Spinal cord (tissue), 10 donors: ENCODE results near the gene GLRX. TPM values are rescaled to one million over a fixed set of nuclear protein-coding genes. Genes with fewer than 3 reads are reported as not detected.
A peak's percentile ranks its signal among the peaks of the same experiment; 100 is the strongest.
"Not testable (repeated sequence)": the region's sequence is repeated elsewhere in the genome, so short reads cannot be mapped to it uniquely, and the experiment has no call there.

Experiments
- DNase-seq, 6 donors: peaks; one replicate each; pipeline versions ENCODE4 v3.0.0 to v3.0.0-alpha.2; 2013 to 2015; ENCODE audit warnings: low spot score in 6 of 6, low read depth in 4 of 6
- H3K27ac ChIP-seq: one replicate; pipeline ENCODE4 v1.5.1; 2013; ENCODE audit warnings: low read depth, low read length, control low read depth
- H3K27me3 ChIP-seq: one replicate; pipeline ENCODE4 v1.6.1; 2013; ENCODE audit warnings: low read length; ENCODE audit not compliant: control insufficient read depth, insufficient read depth
- H3K36me3 ChIP-seq: one replicate; pipeline ENCODE4 v1.6.1; 2013; ENCODE audit warnings: low read length; ENCODE audit not compliant: control insufficient read depth, insufficient read depth
- H3K4me1 ChIP-seq: one replicate; pipeline ENCODE4 v1.6.1; 2013; ENCODE audit warnings: low read length; ENCODE audit not compliant: control insufficient read depth, insufficient read depth
- H3K4me3 ChIP-seq: one replicate; pipeline ENCODE4 v1.5.1; 2013; ENCODE audit warnings: low read depth, low read length, control low read depth
- H3K9me3 ChIP-seq: one replicate; pipeline ENCODE4 v1.6.1; 2013; ENCODE audit warnings: low read length; ENCODE audit not compliant: control insufficient read depth, insufficient read depth
- WGBS: methylation state at CpG from one replicate; pipeline ENCODE4 v1.1.5; 2013; ENCODE audit warnings: missing lambda C conversion rate; ENCODE audit not compliant: insufficient coverage; 5-methylcytosine and 5-hydroxymethylcytosine counted together
- polyA plus RNA-seq, 2 donors: library from polyadenylated mRNA; unstranded; fragments of 120-200 nt; gene quantifications; one replicate each; pipeline ENCODE4 v1.2.1, GENCODE V29; 2013; ENCODE audit not compliant: insufficient read length in 2 of 2
- total RNA-seq, 2 donors: library from RNA; depleted of rRNA in 1 of 2; stranded (reverse); fragments of 120-200 nt in 1 of 2; fragments of >200 nt in 1 of 2; gene quantifications; one replicate each; pipeline versions ENCODE4 v1.2.3 to v1.2.4, GENCODE V29; 2013 to 2014
- donor health status: healthy.

The GLRX gene
- total and polyA plus RNA-seq, 4 donors: 8.4 to 37.4 (median 21.8) TPM

DNA sequence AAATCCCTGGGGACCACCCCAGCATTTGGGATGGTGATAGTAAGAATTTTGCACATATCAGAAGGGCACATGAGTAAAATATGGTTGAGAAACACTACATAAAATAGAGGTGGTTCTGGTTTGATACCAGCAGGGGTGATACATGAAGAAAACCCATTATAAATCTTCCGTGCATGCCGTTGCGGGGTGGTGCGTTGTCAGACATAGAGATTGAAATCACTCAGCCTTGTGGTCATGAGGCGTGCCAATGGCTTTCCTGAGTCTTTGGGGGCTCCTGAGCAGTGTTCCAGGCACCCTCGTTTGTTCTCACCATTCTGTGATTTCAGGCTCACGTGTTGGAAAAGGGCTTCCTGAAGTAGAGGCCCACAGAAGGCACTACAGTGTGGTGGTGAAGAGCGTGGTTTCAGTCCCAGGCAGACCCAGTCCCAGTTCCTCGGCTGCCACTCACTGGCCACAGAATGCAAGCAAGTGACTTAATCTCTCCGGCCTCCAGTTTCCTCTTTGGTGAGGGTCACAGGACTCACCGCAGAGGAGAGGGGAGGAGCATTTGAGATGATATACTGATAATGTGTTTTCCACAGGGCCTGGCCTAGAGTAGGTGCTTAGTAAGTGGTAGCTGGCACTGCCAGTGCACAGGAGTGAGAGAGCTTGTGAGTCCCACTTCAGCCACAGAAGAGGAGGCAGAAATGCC, 20.5 kb upstream of the GLRX start:
- Histone ChIP-seq H3K27ac (no peak overlapping the region), H3K4me3 (no peak overlapping the region), H3K9me3 (no peaks in the 10 kb centered on the region), H3K4me1 (no peaks in the 10 kb centered on the region), H3K27me3 (no peaks in the 10 kb centered on the region), H3K36me3 (no peaks in the 10 kb centered on the region)
- no peak for DNase-seq
- 81% methylated on average over 11 of the region's 11 CpGs for WGBS

DNA sequence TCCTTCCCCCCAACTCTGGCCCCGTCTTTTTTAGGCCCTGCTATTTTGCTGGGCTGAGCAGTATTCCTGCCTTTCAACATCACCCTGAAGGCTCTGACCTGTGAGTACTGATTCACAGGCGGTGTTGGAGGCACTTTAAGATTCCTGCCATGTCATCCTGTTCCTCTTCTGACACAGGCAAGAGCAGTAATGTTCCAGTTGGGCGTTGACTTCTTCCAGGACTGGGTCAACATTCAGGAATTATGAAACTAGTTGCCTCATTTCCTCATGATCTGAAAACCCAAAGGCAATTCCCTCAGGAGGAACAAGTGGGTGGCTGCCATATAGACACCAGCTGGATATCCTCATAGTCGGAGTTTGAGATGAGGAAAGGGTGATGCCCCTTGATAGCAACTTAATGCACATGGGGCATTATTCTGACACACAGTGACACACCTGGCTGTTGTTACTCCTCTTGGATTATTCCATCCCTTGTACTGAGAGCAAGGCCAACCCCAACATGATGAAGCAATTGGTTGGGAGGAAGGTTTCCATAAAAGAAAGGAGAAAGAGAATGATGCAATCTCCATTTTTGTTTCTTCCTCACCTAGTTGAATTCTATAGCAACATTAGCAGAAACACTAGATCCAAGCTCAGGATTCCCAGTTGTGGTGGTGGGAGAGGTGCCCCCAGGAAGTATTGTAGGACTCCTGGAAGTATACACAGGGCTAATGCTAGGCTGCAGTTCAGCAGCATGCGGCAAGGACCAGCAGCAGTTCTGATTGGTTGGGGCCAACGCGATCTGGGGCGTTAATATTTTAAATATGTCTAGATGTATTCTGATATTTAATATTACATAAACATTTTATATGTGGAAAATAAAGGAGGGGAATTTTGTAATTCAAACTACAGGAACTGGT, 19.6 kb upstream of the GLRX start:
- Histone ChIP-seq H3K27ac (no peak overlapping the region), H3K4me3 (no peak overlapping the region), H3K9me3 (no peaks in the 10 kb centered on the region), H3K36me3 (no peaks in the 10 kb centered on the region), H3K27me3 (no peaks in the 10 kb centered on the region), H3K4me1 (no peaks in the 10 kb centered on the region)
- 91% methylated on average over 4 of the region's 8 CpGs for WGBS
- no peak for DNase-seq

DNA sequence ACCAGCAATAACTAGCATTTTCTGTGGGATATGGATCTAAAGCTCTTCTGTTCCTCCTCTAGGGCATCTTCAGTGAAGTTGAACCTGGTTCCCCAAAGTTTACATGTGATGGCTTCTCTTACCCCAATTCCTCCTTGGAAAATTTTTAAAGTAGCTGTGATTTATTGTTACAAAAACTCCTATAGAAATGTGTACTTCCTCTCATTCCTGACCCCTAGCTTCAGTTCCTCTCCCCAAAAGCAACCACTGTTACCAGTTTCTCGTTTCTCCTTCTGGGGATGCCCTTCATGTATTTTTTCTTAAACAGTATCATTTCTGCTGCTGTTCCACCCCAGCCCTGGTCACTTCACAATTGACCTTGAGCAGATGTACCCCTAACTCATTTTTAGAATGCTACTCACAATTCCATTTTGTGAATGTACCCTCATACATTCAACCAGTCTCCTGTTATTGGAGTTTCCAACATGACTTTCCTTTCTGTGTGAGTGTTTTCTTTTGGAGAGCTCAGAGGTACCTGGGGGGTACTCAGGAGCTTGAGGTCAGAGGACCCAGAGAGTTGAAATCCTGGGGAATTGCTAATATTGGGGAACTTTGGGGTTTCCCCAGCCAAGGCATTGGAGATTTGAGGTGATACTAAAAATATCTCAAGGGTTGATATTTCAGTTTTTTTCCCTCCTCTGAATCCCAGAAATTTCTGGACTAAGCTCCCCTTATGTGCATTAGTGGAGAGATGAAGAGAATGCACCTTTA, 18.6 kb upstream of the GLRX start:
- WGBS: 73% methylated on average over 1 of the region's 1 CpG
- H3K36me3 ChIP-seq: no peaks in the 10 kb centered on the region
- H3K9me3 ChIP-seq: no peaks in the 10 kb centered on the region
- no peaks in the 10 kb centered on the region for H3K27me3 ChIP-seq
- no peak overlapping the region for H3K4me3 ChIP-seq
- no peak for DNase-seq
- H3K4me1 ChIP-seq: no peaks in the 10 kb centered on the region
- no peak overlapping the region for H3K27ac ChIP-seq

DNA sequence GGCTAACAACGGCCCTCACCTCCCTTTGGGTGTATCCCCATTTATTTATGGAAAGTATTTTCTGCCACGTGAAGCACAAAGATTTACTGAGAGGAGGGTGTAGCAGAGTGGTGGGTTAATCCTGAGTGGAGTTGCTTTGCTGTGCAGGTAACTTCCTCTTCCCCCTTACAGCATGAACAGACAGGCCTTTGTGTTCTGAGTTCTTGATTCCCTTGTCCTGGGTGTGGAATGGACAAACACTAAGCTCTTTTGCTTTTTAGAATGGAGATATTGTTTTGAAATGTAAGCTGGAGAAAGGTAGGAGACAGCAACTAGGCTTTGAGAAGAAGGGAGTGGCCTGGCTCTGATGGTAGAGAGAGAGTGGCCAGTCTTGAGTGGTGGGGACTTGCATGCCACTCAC, 17.1 kb upstream of the GLRX start:
- Histone ChIP-seq H3K36me3 (no peaks in the 10 kb centered on the region), H3K27me3 (peaks cover 2% of the 10 kb centered on the region)
- no CpG with 5 or more reads among the region's 2 CpGs for WGBS

DNA sequence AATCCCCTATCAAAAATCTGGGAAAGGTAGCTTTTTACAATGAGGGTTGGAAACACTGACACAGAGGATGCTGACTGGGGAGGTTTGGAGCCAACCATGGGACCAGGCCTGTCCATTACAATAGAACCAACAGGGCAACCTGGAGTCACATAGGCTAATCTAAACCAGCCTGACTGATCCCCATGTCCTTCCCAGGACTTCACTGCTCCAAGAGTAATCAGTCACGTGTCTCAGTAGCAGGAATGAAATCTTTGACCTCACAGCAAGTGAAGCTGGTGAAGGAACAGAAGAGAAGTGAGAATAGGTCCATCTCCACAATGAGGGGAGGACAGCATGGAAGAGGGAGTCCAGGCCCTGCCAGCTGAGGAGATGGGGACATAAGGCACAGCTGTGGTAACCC, 16.0 kb upstream of the GLRX start:
- Histone ChIP-seq H3K9me3 (no peaks in the 10 kb centered on the region), H3K27me3 (peaks cover 2% of the 10 kb centered on the region), H3K4me3 (no peak overlapping the region), H3K36me3 (no peaks in the 10 kb centered on the region), H3K27ac (no peak overlapping the region), H3K4me1 (peaks cover 5% of the 10 kb centered on the region)
- WGBS: 57% methylated on average over 1 of the region's 1 CpG
- DNase-seq: no peak

More for the DNA sequence above, 17.1 kb upstream of the GLRX start:
- Histone ChIP-seq H3K9me3 (no peaks in the 10 kb centered on the region), H3K4me3 (no peak overlapping the region), H3K4me1 (peaks cover 4% of the 10 kb centered on the region), H3K27ac (no peak overlapping the region)
- no peak for DNase-seq

DNA sequence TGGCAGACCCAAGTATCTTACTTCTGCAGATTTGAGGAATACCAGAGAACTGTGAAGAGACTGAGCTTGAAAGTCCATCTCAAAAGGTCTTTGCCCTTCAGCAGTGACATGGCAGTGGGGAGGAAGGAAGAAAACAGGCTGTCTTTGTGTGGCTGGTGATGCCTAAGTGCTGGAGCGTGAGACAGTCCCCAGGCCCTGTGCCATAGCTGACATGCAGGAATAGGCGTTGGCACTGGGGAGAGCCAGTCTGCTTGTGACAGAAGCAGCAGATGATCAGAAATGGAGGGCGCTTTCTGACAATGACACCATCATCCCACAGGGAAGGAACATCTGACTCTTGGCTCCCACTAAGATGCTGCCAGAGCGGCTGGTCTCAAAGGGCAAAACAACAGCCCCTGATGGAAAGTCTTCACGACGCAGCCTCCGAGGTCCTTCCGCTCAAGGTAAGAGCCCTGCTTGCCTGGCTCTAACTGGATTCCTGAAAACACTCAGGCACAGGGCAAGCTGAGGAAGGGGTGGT, 15.5 kb upstream of the GLRX start:
- Histone ChIP-seq H3K4me3 (no peak overlapping the region), H3K27me3 (peaks cover 2% of the 10 kb centered on the region), H3K27ac (no peak overlapping the region), H3K36me3 (no peaks in the 10 kb centered on the region), H3K9me3 (no peaks in the 10 kb centered on the region), H3K4me1 (peaks cover 5% of the 10 kb centered on the region)
- DNase-seq: peak in 1 of 6 donors; percentile 47
- WGBS: 90% methylated on average over 8 of the region's 8 CpGs

DNA sequence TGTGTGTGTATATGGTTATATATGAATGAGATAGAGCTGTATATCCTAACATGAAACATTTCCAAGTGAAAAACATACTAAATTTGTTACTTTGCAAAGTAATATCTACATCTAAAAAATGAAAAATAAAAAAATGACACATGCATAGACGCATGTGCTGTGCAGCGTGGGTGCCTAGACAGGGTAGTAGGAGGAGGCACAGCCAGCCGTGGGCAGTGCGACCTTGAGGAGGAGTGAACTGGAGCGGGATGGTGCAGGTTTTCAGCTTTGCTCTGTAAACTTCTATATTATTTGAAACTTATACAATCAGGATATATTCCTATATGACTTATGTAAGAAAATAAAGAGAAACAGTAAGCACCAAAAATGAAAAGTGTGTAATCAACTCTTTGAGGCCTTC, 15.0 kb upstream of the GLRX start:
- no peak overlapping the region for H3K4me3 ChIP-seq
- peaks cover 5% of the 10 kb centered on the region for H3K4me1 ChIP-seq
- H3K27me3 ChIP-seq: peaks cover 2% of the 10 kb centered on the region
- WGBS: no CpG with 5 or more reads among the region's 5 CpGs
- DNase-seq: no peak
- H3K36me3 ChIP-seq: no peaks in the 10 kb centered on the region
- no peaks in the 10 kb centered on the region for H3K9me3 ChIP-seq
- H3K27ac ChIP-seq: no peak overlapping the region

DNA sequence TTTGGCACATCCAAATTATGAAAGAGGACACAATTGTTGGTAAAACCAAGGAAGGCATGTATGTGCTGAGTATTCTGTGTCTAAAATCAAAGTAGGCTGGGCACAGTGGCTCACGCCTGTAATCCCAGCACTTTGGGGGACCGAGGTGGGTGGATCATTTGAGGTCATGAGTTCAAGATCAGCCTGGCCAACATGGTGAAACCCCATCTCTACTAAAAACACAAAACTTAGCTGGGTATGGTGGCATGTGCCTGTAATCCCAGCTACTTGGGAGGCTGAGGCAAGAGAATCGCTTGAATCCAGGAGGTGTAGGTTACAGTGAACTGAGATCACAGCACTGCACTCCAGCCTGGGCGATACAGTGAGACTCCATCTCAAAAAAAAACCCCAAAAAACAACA, 14.4 kb upstream of the GLRX start:
- H3K9me3 ChIP-seq, H3K4me1 ChIP-seq, H3K4me3 ChIP-seq, DNase-seq, H3K27me3 ChIP-seq, H3K27ac ChIP-seq, H3K36me3 ChIP-seq: not testable (repeated sequence)
- no CpG with 5 or more reads among the region's 4 CpGs for WGBS

DNA sequence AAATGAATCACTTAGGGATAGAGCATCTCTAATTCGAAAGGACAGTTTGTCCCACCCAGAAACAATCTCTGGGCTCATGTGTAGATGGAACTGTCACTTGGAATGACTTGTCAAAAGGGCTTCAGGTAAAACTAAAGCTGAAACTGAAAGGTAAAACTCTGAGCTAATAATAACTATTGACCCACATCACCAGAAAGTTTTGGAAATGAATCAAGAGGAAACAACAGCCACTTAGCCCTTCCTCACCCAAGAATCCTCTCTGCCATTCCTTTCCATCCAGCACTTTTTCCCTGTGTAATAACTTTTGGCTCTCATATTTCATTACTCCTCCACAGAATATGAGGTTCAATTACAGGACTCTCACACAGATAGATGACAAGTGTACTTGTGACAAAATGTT, 14.0 kb upstream of the GLRX start:
- Histone ChIP-seq H3K27me3 (peaks cover 2% of the 10 kb centered on the region), H3K4me1 (peaks cover 5% of the 10 kb centered on the region), H3K4me3 (no peak overlapping the region), H3K9me3 (no peaks in the 10 kb centered on the region), H3K27ac (no peak overlapping the region), H3K36me3 (no peaks in the 10 kb centered on the region)
- DNase-seq: no peak
- no CpG with 5 or more reads among the region's 1 CpG for whole genome bisulfite sequencing
